Activated naive CD8-positive, alpha-beta T cell treated with anti-CD3 and anti-CD28 coated beads for 36 hours (primary cell): ENCODE data around the gene PAK6. TPM values are rescaled to one million over a fixed set of nuclear protein-coding genes. Genes with fewer than 3 reads are reported as not detected.

Source experiments
- DNase-seq: peaks from one replicate; pipeline ENCODE4 v3.0.0; 2021
- H3K27ac Mint-ChIP-seq: one replicate; pipeline ENCODE4 v1.8.0; 2022; ENCODE audit warnings: mild to moderate bottlenecking, moderate library complexity, mixed read lengths
- H3K27me3 Mint-ChIP-seq: one replicate; pipeline ENCODE4 v1.8.0; 2022; ENCODE audit warnings: mild to moderate bottlenecking, mixed read lengths
- H3K36me3 Mint-ChIP-seq: one replicate; pipeline ENCODE4 v1.8.0; 2021; ENCODE audit warnings: mild to moderate bottlenecking, mixed read lengths
- H3K4me1 Mint-ChIP-seq: one replicate; pipeline ENCODE4 v1.8.0; 2021; ENCODE audit warnings: mixed read lengths
- H3K4me3 Mint-ChIP-seq: one replicate; pipeline ENCODE4 v1.8.0; 2022; ENCODE audit warnings: mild to moderate bottlenecking, moderate library complexity, mixed read lengths
- H3K9me3 Mint-ChIP-seq: one replicate; pipeline ENCODE4 v1.8.0; 2022; ENCODE audit warnings: mixed read lengths
- total RNA-seq, 2 experiments: library from RNA; stranded (reverse); gene quantifications; one replicate each; pipeline ENCODE4 v1.2.3, GENCODE V29; 2021

The PAK6 gene
- total RNA-seq, 2 experiments from 2014 or later: 0.18 to 0.35 TPM

- Mint-ChIP-seq H3K27me3 (no peaks in the 10 kb centered on the region), H3K27ac (no peak overlapping the region), H3K36me3 (peaks cover 26% of the 10 kb centered on the region)
Observed at GRCh38 chr15:40296561-40297230, 57.8 kb downstream of the PAK6 start.

GRCh38 chr15:40297356-40297755 lies 58.5 kb downstream of the PAK6 start:
- Mint-ChIP-seq H3K9me3 (peaks cover 9% of the 10 kb centered on the region), H3K27ac (no peak overlapping the region), H3K36me3 (peaks cover 31% of the 10 kb centered on the region), H3K27me3 (no peaks in the 10 kb centered on the region), H3K4me1 (no peaks in the 10 kb centered on the region), H3K4me3 (no peak overlapping the region)
- DNase-seq: no peak

More at GRCh38 chr15:40296561-40297230, 57.8 kb downstream of the PAK6 start:
- no peak overlapping the region for H3K4me3 Mint-ChIP-seq
- H3K9me3 Mint-ChIP-seq: peaks cover 9% of the 10 kb centered on the region
- no peak for DNase-seq
- no peaks in the 10 kb centered on the region for H3K4me1 Mint-ChIP-seq

- no peak for DNase-seq
- Mint-ChIP-seq H3K9me3 (peaks cover 9% of the 10 kb centered on the region), H3K4me1 (no peaks in the 10 kb centered on the region), H3K36me3 (peaks cover 31% of the 10 kb centered on the region), H3K4me3 (no peak overlapping the region), H3K27me3 (no peaks in the 10 kb centered on the region), H3K27ac (no peak overlapping the region)
Observed at GRCh38 chr15:40298216-40298935, 59.5 kb downstream of the PAK6 start.

GRCh38 chr15:40300367-40300766 lies 61.5 kb downstream of the PAK6 start:
- no peaks in the 10 kb centered on the region for H3K27me3 Mint-ChIP-seq
- H3K27ac Mint-ChIP-seq: no peak overlapping the region
- H3K36me3 Mint-ChIP-seq: peaks cover 31% of the 10 kb centered on the region
- no peak for DNase-seq
- H3K4me3 Mint-ChIP-seq: no peak overlapping the region
- H3K4me1 Mint-ChIP-seq: peaks cover 7% of the 10 kb centered on the region
- peaks cover 9% of the 10 kb centered on the region for H3K9me3 Mint-ChIP-seq

GRCh38 chr15:40300771-40301170 lies 61.9 kb downstream of the PAK6 start:
- H3K4me1 Mint-ChIP-seq: peaks cover 7% of the 10 kb centered on the region
- no peak for DNase-seq
- no peak overlapping the region for H3K27ac Mint-ChIP-seq
- H3K36me3 Mint-ChIP-seq: peaks cover 31% of the 10 kb centered on the region
- no peak overlapping the region for H3K4me3 Mint-ChIP-seq
- H3K27me3 Mint-ChIP-seq: no peaks in the 10 kb centered on the region
- H3K9me3 Mint-ChIP-seq: peaks cover 9% of the 10 kb centered on the region

- peaks cover 9% of the 10 kb centered on the region for H3K9me3 Mint-ChIP-seq
- H3K4me3 Mint-ChIP-seq: no peak overlapping the region
- peaks cover 31% of the 10 kb centered on the region for H3K36me3 Mint-ChIP-seq
- DNase-seq: no peak
- peaks cover 14% of the 10 kb centered on the region for H3K4me1 Mint-ChIP-seq
- no peaks in the 10 kb centered on the region for H3K27me3 Mint-ChIP-seq
- no peak overlapping the region for H3K27ac Mint-ChIP-seq
Observed at GRCh38 chr15:40301467-40302179, 62.8 kb downstream of the PAK6 start.

- Mint-ChIP-seq H3K4me1 (peaks cover 17% of the 10 kb centered on the region), H3K36me3 (peaks cover 31% of the 10 kb centered on the region)
Observed at GRCh38 chr15:40302288-40302886, 63.5 kb downstream of the PAK6 start.

GRCh38 chr15:40302981-40303380 lies 64.1 kb downstream of the PAK6 start:
- H3K9me3 Mint-ChIP-seq: peaks cover 9% of the 10 kb centered on the region
- peaks cover 31% of the 10 kb centered on the region for H3K36me3 Mint-ChIP-seq
- H3K27me3 Mint-ChIP-seq: no peaks in the 10 kb centered on the region
- H3K4me1 Mint-ChIP-seq: peaks cover 17% of the 10 kb centered on the region
- no peak for DNase-seq
- H3K27ac Mint-ChIP-seq: no peak overlapping the region
- H3K4me3 Mint-ChIP-seq: no peak overlapping the region

More at GRCh38 chr15:40302288-40302886, 63.5 kb downstream of the PAK6 start:
- no peak for DNase-seq
- no peak overlapping the region for H3K4me3 Mint-ChIP-seq
- peaks cover 9% of the 10 kb centered on the region for H3K9me3 Mint-ChIP-seq
- no peak overlapping the region for H3K27ac Mint-ChIP-seq
- no peaks in the 10 kb centered on the region for H3K27me3 Mint-ChIP-seq

- no peaks in the 10 kb centered on the region for H3K27me3 Mint-ChIP-seq
- peaks cover 9% of the 10 kb centered on the region for H3K9me3 Mint-ChIP-seq
- H3K4me1 Mint-ChIP-seq: peaks cover 19% of the 10 kb centered on the region
- DNase-seq: no peak
- no peak overlapping the region for H3K27ac Mint-ChIP-seq
- peaks cover 31% of the 10 kb centered on the region for H3K36me3 Mint-ChIP-seq
- no peak overlapping the region for H3K4me3 Mint-ChIP-seq
Observed at GRCh38 chr15:40303576-40303975, 64.7 kb downstream of the PAK6 start.

- H3K36me3 Mint-ChIP-seq: peaks cover 17% of the 10 kb centered on the region
- no peak overlapping the region for H3K4me3 Mint-ChIP-seq
- no peak for DNase-seq
- peaks cover 31% of the 10 kb centered on the region for H3K4me1 Mint-ChIP-seq
- H3K27ac Mint-ChIP-seq: no peak overlapping the region
- peaks cover 5% of the 10 kb centered on the region for H3K9me3 Mint-ChIP-seq
- H3K27me3 Mint-ChIP-seq: no peaks in the 10 kb centered on the region
Observed at GRCh38 chr15:40305281-40305680, 66.4 kb downstream of the PAK6 start.

- Mint-ChIP-seq H3K27ac (peak overlapping the region; percentile 23), H3K4me1 (peaks cover 31% of the 10 kb centered on the region), H3K36me3 (peaks cover 8% of the 10 kb centered on the region), H3K4me3 (peak overlapping the region; percentile 94), H3K9me3 (no peaks in the 10 kb centered on the region), H3K27me3 (no peaks in the 10 kb centered on the region)
- no peak for DNase-seq
Observed at GRCh38 chr15:40306371-40306770, 67.5 kb downstream of the PAK6 start.

GRCh38 chr15:40306908-40307307 lies 68.0 kb downstream of the PAK6 start:
- H3K9me3 Mint-ChIP-seq: no peaks in the 10 kb centered on the region
- H3K4me1 Mint-ChIP-seq: peaks cover 31% of the 10 kb centered on the region
- H3K27me3 Mint-ChIP-seq: no peaks in the 10 kb centered on the region

GRCh38 chr15:40307421-40308211 lies 68.8 kb downstream of the PAK6 start, which contains the start of gene PLCB2:
Gene PLCB2 (minus strand): TSS chr15:40307935. CDS start chr15:40307672, 263 bp downstream.
- H3K4me3 Mint-ChIP-seq: peak within 1 kb of the TSS; percentile 94
- H3K4me1 Mint-ChIP-seq: peaks cover 31% of the 10 kb centered on the region
- peak within 1 kb of the TSS; percentile 96 for H3K27ac Mint-ChIP-seq
- H3K9me3 Mint-ChIP-seq: no peaks in the 10 kb centered on the region
- no peaks in the 10 kb centered on the region for H3K27me3 Mint-ChIP-seq
- DNase-seq: peak; percentile 71
- H3K36me3 Mint-ChIP-seq: no peaks in the 10 kb centered on the region

More at GRCh38 chr15:40306908-40307307, 68.0 kb downstream of the PAK6 start:
- DNase-seq: no peak
- Mint-ChIP-seq H3K4me3 (peak overlapping the region; percentile 94), H3K27ac (peak overlapping the region; percentile 23), H3K36me3 (peaks cover 2% of the 10 kb centered on the region)

- H3K36me3 Mint-ChIP-seq: no peaks in the 10 kb centered on the region
- H3K9me3 Mint-ChIP-seq: no peaks in the 10 kb centered on the region
- H3K27me3 Mint-ChIP-seq: no peaks in the 10 kb centered on the region
- peak overlapping the region; percentile 96 for H3K27ac Mint-ChIP-seq
- DNase-seq: no peak
- H3K4me1 Mint-ChIP-seq: peaks cover 39% of the 10 kb centered on the region
- peak overlapping the region; percentile 94 for H3K4me3 Mint-ChIP-seq
Observed at GRCh38 chr15:40309344-40309862, 70.5 kb downstream of the PAK6 start.
